OCI-LY7 (cell line): Measurements from ENCODE around the gene OGDHL. TPM values are rescaled to one million over a fixed set of nuclear protein-coding genes. Genes with fewer than 3 reads are reported as not detected.
A peak's percentile ranks its signal among the peaks of the same experiment; 100 is the strongest.

ENCODE experiments used
- BruUV-seq: library from RNA; stranded (reverse); fragments of 400-500 nt; replicated peaks from 2 replicates; lab custom pipeline; 2021; lab: Mats Ljungman, UMichigan
- CTCF ChIA-PET: fragments of 300-600 bp; sonication (Branson Sonifier 250); formaldehyde crosslinking; loops from one replicate; lab custom pipeline; 2022; ENCODE audit warnings: antibody characterized with exemption; ENCODE audit not compliant: unreplicated experiment; lab: Charles Lee
- POLR2A ChIA-PET: fragments of 300-600 bp; sonication (Branson Sonifier 250); formaldehyde crosslinking; loops from one replicate; lab custom pipeline; 2022; ENCODE audit warnings: antibody characterized with exemption; lab: Charles Lee
- DNase-seq: peaks from one replicate; pipeline ENCODE4 v3.0.0-alpha.2; 2015; ENCODE audit warnings: low spot score
- H2AFZ ChIP-seq: fragments of 200-600 bp; sonication (generic), shearing (Covaris generic); 2 replicates; pipeline ENCODE4 v1.6.1; 2014; ENCODE audit warnings: mild to moderate bottlenecking, antibody characterized with exemption, low read length, moderate library complexity
- H3K27ac ChIP-seq: fragments of 200-600 bp; sonication (generic); 2 replicates; pipeline ENCODE4 v1.5.1; 2014; ENCODE audit warnings: mixed run types, low read depth, mild to moderate bottlenecking, moderate library complexity, low read length, inconsistent platforms; ENCODE audit not compliant: poor library complexity, severe bottlenecking
- H3K36me3 ChIP-seq: fragments of 200-600 bp; sonication (generic); 2 replicates; pipeline ENCODE4 v1.6.1; 2014; ENCODE audit warnings: mild to moderate bottlenecking, antibody characterized with exemption, low read length, moderate library complexity, mixed read lengths; ENCODE audit not compliant: insufficient read depth
- H3K4me1 ChIP-seq: fragments of 200-600 bp; sonication (generic); 2 replicates; pipeline ENCODE4 v1.5.1; 2014; ENCODE audit warnings: mild to moderate bottlenecking, low read length; ENCODE audit not compliant: insufficient read depth, poor library complexity, severe bottlenecking
- H3K4me2 ChIP-seq: fragments of 200-600 bp; sonication (generic); 2 replicates; pipeline ENCODE4 v1.6.1; 2014; ENCODE audit warnings: mild to moderate bottlenecking, low read length
- H3K4me3 ChIP-seq: fragments of 200-600 bp; sonication (generic); 2 replicates; pipeline ENCODE4 v1.5.1; 2014; ENCODE audit warnings: mild to moderate bottlenecking, low read depth, low read length; ENCODE audit not compliant: poor library complexity, severe bottlenecking
- H3K79me2 ChIP-seq: fragments of 200-600 bp; sonication (generic); 2 replicates; pipeline ENCODE4 v1.6.1; 2016; ENCODE audit warnings: low read depth, mild to moderate bottlenecking, low read length, moderate library complexity, mixed read lengths; ENCODE audit not compliant: insufficient read depth
- H3K9me2 ChIP-seq: fragments of 200-600 bp; sonication (generic); 2 replicates; pipeline ENCODE4 v1.6.1; 2016; ENCODE audit warnings: mild to moderate bottlenecking, low read length, mixed read lengths; ENCODE audit not compliant: insufficient read depth
- H3K9me3 ChIP-seq: fragments of 200-600 bp; sonication (generic); 2 replicates; pipeline ENCODE4 v1.6.1; 2014; ENCODE audit warnings: mild to moderate bottlenecking, mixed run types, low read length, mixed read lengths
- H4K20me1 ChIP-seq: fragments of 200-600 bp; sonication (generic); 2 replicates; pipeline ENCODE4 v1.6.1; 2014; ENCODE audit warnings: mild to moderate bottlenecking, antibody characterized with exemption, low read length, moderate library complexity, mixed read lengths; ENCODE audit not compliant: insufficient read depth
- CTCF ChIP-seq: fragments of 200-600 bp; sonication (generic); conservative IDR thresholded peaks from 2 replicates; pipeline ENCODE4 v1.5.1; 2014; ENCODE audit warnings: mild to moderate bottlenecking, antibody characterized with exemption, low read length, moderate library complexity, mixed read lengths
- EZH2phosphoT487 ChIP-seq: fragments of 200-600 bp; sonication (generic); IDR thresholded peaks from 2 replicates; pipeline ENCODE4 v1.6.1; 2018; ENCODE audit warnings: low read depth, borderline replicate concordance, mild to moderate bottlenecking, mixed run types, antibody characterized with exemption, low read length, moderate library complexity, mixed read lengths
- intact Hi-C: fragments of 100-400 bp; cut with micrococcal nuclease; formaldehyde crosslinking; loops from one replicate; pipeline ENCODE4 v1.10.0; 2022; ENCODE audit not compliant: unreplicated experiment
- total RNA-seq, 2 experiments: library from RNA; depleted of rRNA in 1 of 2; stranded (reverse); fragments of >200 nt in 1 of 2; shearing (Covaris generic) in 1 of 2; gene quantifications; 2 replicates each; pipeline ENCODE4 v1.2.3, GENCODE V29; 2014 to 2022

OGDHL gene
- total RNA-seq, 2 experiments from 2014 or later: 0.23 TPM; not detected in 1

GRCh38 chr10:49761201-49761788 is 828 bp downstream of the OGDHL start:
- Histone ChIP-seq H4K20me1 (no peaks in the 10 kb centered on the region), H3K27ac (no peak overlapping the region), H2AFZ (no peak overlapping the region), H3K9me2 (no peaks in the 10 kb centered on the region), H3K79me2 (no peaks in the 10 kb centered on the region), H3K36me3 (no peaks in the 10 kb centered on the region), H3K4me3 (no peak overlapping the region), H3K4me1 (no peaks in the 10 kb centered on the region), H3K9me3 (no peaks in the 10 kb centered on the region), H3K4me2 (peak overlapping the region; percentile 41; the same call in 1 of the 2 replicates)
- no TSS peak for BruUV-seq
- ChIA-PET CTCF (no interaction called here), POLR2A (no interaction called here)
- no peak for DNase-seq
- intact Hi-C loops: no loop called here
- no peak for TF ChIP-seq EZH2phosphoT487
- TF ChIP-seq CTCF: no peak

GRCh38 chr10:49760789-49761188 is 1.3 kb downstream of the OGDHL start:
- no peaks in the 10 kb centered on the region for H3K36me3 ChIP-seq
- no peak for TF ChIP-seq CTCF
- TF ChIP-seq EZH2phosphoT487: no peak
- no peaks in the 10 kb centered on the region for H3K9me2 ChIP-seq
- no peak overlapping the region for H3K4me3 ChIP-seq
- no peak overlapping the region for H2AFZ ChIP-seq
- no peaks in the 10 kb centered on the region for H3K9me3 ChIP-seq
- H3K4me2 ChIP-seq: no peak overlapping the region
- ChIA-PET CTCF (no interaction called here), POLR2A (no interaction called here)
- no peaks in the 10 kb centered on the region for H3K4me1 ChIP-seq
- H3K27ac ChIP-seq: no peak overlapping the region
- H3K79me2 ChIP-seq: no peaks in the 10 kb centered on the region
- no TSS peak for BruUV-seq
- intact Hi-C loops: no loop called here
- no peaks in the 10 kb centered on the region for H4K20me1 ChIP-seq
- DNase-seq: no peak

GRCh38 chr10:49759787-49760551 is 2.2 kb downstream of the OGDHL start:
- H3K79me2 ChIP-seq: no peaks in the 10 kb centered on the region
- TF ChIP-seq CTCF (no peak), EZH2phosphoT487 (no peak)
- no peak overlapping the region for H2AFZ ChIP-seq
- no TSS peak for BruUV-seq
- H3K4me2 ChIP-seq: no peak overlapping the region
- no peak overlapping the region for H3K27ac ChIP-seq
- H4K20me1 ChIP-seq: no peaks in the 10 kb centered on the region
- DNase-seq: no peak
- ChIA-PET CTCF (no interaction called here), POLR2A (interaction anchor here (0.6 kb wide), 1 partner anchor 35 kb away, joined by 4 read pairs; no protein-coding TSS in a partner anchor)
- intact Hi-C loops: no loop called here
- no peaks in the 10 kb centered on the region for H3K4me1 ChIP-seq
- H3K9me3 ChIP-seq: no peaks in the 10 kb centered on the region
- no peaks in the 10 kb centered on the region for H3K9me2 ChIP-seq
- H3K36me3 ChIP-seq: no peaks in the 10 kb centered on the region
- H3K4me3 ChIP-seq: no peak overlapping the region
